AML-193 (cell line): ENCODE results near the gene SUPT16H.
"Not testable (repeated sequence)": the region's sequence is repeated elsewhere in the genome, so short reads cannot be mapped to it uniquely, and the experiment has no call there.

Experiments used
- DNase-seq, 2 experiments: peaks; one replicate each; lab custom pipeline; 2025; lab: John Stamatoyannopoulos, UW

The SUPT16H gene

GRCh38 chr14:21383848-21384493 lies at the start of gene SUPT16H:
Gene SUPT16H (minus strand): TSS chr14:21384019. CDS start chr14:21383927, 92 bp downstream.
- peak; percentile 92 to 94 for DNase-seq

- no peak for DNase-seq
These were observed 47.3 kb upstream of the SUPT16H start for GRCh38 chr14:21431126-21431525.

GRCh38 chr14:21428930-21429329 lies 45.1 kb upstream of the SUPT16H start:
- DNase-seq, result no peak

GRCh38 chr14:21426692-21427091 lies 42.9 kb upstream of the SUPT16H start:
- DNase-seq, result no peak

GRCh38 chr14:21419528-21419927 lies 35.7 kb upstream of the SUPT16H start:
- no peak for DNase-seq

GRCh38 chr14:21415329-21415728 lies 31.5 kb upstream of the SUPT16H start:
- no peak for DNase-seq

- no peak for DNase-seq
These were observed 30.4 kb upstream of the SUPT16H start for GRCh38 chr14:21414137-21414631.

GRCh38 chr14:21408147-21408546 lies 24.3 kb upstream of the SUPT16H start:
- DNase-seq, result no peak

GRCh38 chr14:21406213-21406612 lies 22.4 kb upstream of the SUPT16H start:
- no peak for DNase-seq

- no peak for DNase-seq
These were observed 21.3 kb upstream of the SUPT16H start for GRCh38 chr14:21405097-21405496.

- no peak for DNase-seq
These were observed 15.6 kb upstream of the SUPT16H start for GRCh38 chr14:21399311-21399870.

GRCh38 chr14:21398901-21399300 lies 15.1 kb upstream of the SUPT16H start:
- DNase-seq, result no peak

GRCh38 chr14:21395450-21395849 lies 11.6 kb upstream of the SUPT16H start:
- no peak for DNase-seq

GRCh38 chr14:21385188-21385904 lies 1.5 kb upstream of the SUPT16H start:
- DNase-seq, result peak; percentile 62 to 63

GRCh38 chr14:21384494-21384851 lies 654 bp upstream of the SUPT16H start:
- peak in 1 of 2 experiments; percentile 66 for DNase-seq

GRCh38 chr14:21382886-21383847 lies 652 bp downstream of the SUPT16H start:
- DNase-seq, result peak; percentile 25 to 37

- DNase-seq, result no peak
These were observed 1.7 kb downstream of the SUPT16H start for GRCh38 chr14:21382095-21382494.

- DNase-seq, result no peak
These were observed 4.5 kb downstream of the SUPT16H start for GRCh38 chr14:21379338-21379737.

- no peak for DNase-seq
These were observed 9.8 kb downstream of the SUPT16H start for GRCh38 chr14:21373980-21374379.

GRCh38 chr14:21372814-21373213 lies 11.0 kb downstream of the SUPT16H start:
- DNase-seq, result not testable (repeated sequence)

- no peak for DNase-seq
These were observed 13.7 kb downstream of the SUPT16H start for GRCh38 chr14:21369949-21370679.
